Neural cell (in vitro differentiated cells): Measurements from ENCODE around the gene RSRC1. TPM values are rescaled to one million over a fixed set of nuclear protein-coding genes. Genes with fewer than 3 reads are reported as not detected.

Experiments used
- H2AFZ ChIP-seq: fragments of 200-600, 300-800 bp; sonication (generic), shearing (Covaris generic); 2 replicates; pipeline ENCODE4 v1.6.0; 2014; ENCODE audit warnings: low read depth, mild to moderate bottlenecking, antibody characterized with exemption, low read length, moderate library complexity
- H3F3A ChIP-seq: fragments of 200-600 bp; shearing (Covaris generic); 2 replicates; pipeline ENCODE4 v1.6.1; 2016; ENCODE audit warnings: mild to moderate bottlenecking, moderate library complexity, mixed read lengths, antibody characterized with exemption, low read length; ENCODE audit not compliant: insufficient read depth, poor library complexity, severe bottlenecking
- H3K27ac ChIP-seq: fragments of 200-600, 300-800 bp; sonication (generic), shearing (Covaris generic); 2 replicates; pipeline ENCODE4 v1.5.1; 2014; ENCODE audit warnings: mild to moderate bottlenecking, low read length, moderate library complexity
- H3K27me3 ChIP-seq: fragments of 300-800, 200-600 bp; sonication (generic), shearing (Covaris generic); 2 replicates; pipeline ENCODE4 v1.6.0; 2014; ENCODE audit warnings: mild to moderate bottlenecking, low read depth, low read length, moderate library complexity; ENCODE audit not compliant: insufficient read depth
- H3K36me3 ChIP-seq: fragments of 300-800, 200-600 bp; sonication (generic), shearing (Covaris generic); 2 replicates; pipeline ENCODE4 v1.5.1; 2014; ENCODE audit warnings: mild to moderate bottlenecking, antibody characterized with exemption, low read length, moderate library complexity; ENCODE audit not compliant: insufficient read depth
- H3K4me2 ChIP-seq: fragments of 300-800, 200-600 bp; sonication (generic), shearing (Covaris generic); 2 replicates; pipeline ENCODE4 v1.6.0; 2014; ENCODE audit warnings: mild to moderate bottlenecking, low read length
- H3K4me3 ChIP-seq: fragments of 300-800, 200-600 bp; sonication (generic), shearing (Covaris generic); 2 replicates; pipeline ENCODE4 v1.5.1; 2014; ENCODE audit warnings: mild to moderate bottlenecking, low read length, moderate library complexity
- H3K79me2 ChIP-seq: fragments of 200-600 bp; shearing (Covaris generic); replicated peaks from 2 replicates; pipeline ENCODE4 v1.6.0; 2014; ENCODE audit warnings: mild to moderate bottlenecking, low read length, moderate library complexity; ENCODE audit not compliant: insufficient read depth
- H3K9ac ChIP-seq: fragments of 300-800, 200-600 bp; sonication (generic), shearing (Covaris generic); 2 replicates; pipeline ENCODE4 v1.6.1; 2016; ENCODE audit warnings: mild to moderate bottlenecking, low read length, mixed read lengths
- H3K9me2 ChIP-seq: fragments of 200-600 bp; shearing (Covaris generic); 2 replicates; pipeline ENCODE4 v1.6.1; 2016; ENCODE audit warnings: mild to moderate bottlenecking, low read length, mixed read lengths; ENCODE audit not compliant: insufficient read depth
- H3K9me3 ChIP-seq: fragments of 200-600, 300-800 bp; sonication (generic), shearing (Covaris generic); 2 replicates; pipeline ENCODE4 v1.6.1; 2016; ENCODE audit warnings: mild to moderate bottlenecking, mixed run types, low read length, moderate library complexity, mixed read lengths
- H4K20me1 ChIP-seq: fragments of 200-600 bp; shearing (Covaris generic); 2 replicates; pipeline ENCODE4 v1.6.1; 2016; ENCODE audit warnings: mild to moderate bottlenecking, mixed run types; ENCODE audit not compliant: insufficient read depth
- CTCF ChIP-seq: fragments of 450-650 bp; IDR thresholded peaks from 2 replicates; pipeline ENCODE4 v1.5.1; 2014; ENCODE audit warnings: antibody characterized with exemption, mild to moderate bottlenecking, moderate library complexity; ENCODE audit not compliant: poor library complexity, severe bottlenecking
- EP300 ChIP-seq: fragments of 450-650 bp; conservative IDR thresholded peaks from 2 replicates; pipeline ENCODE4 v1.6.1; 2014; ENCODE audit warnings: antibody characterized with exemption, mild to moderate bottlenecking, moderate library complexity; ENCODE audit not compliant: poor library complexity, severe bottlenecking
- EZH2 ChIP-seq: fragments of 200-600, 300-800 bp; shearing (Covaris generic), sonication (generic); IDR thresholded peaks from 2 replicates; pipeline ENCODE4 v1.6.1; 2014; ENCODE audit warnings: antibody characterized with exemption, low read length, borderline replicate concordance, mild to moderate bottlenecking; ENCODE audit not compliant: insufficient read depth, poor library complexity, severe bottlenecking
- MXI1 ChIP-seq: fragments of 450-650 bp; conservative IDR thresholded peaks from 2 replicates; pipeline ENCODE4 v1.6.1; 2014; ENCODE audit warnings: antibody characterized with exemption, mild to moderate bottlenecking; ENCODE audit not compliant: poor library complexity, severe bottlenecking
- POLR2AphosphoS5 ChIP-seq: IDR thresholded peaks from 2 replicates; pipeline ENCODE4 v1.6.1; 2012
- RAD21 ChIP-seq: fragments of 450-650 bp; conservative IDR thresholded peaks from 2 replicates; pipeline ENCODE4 v1.6.1; 2014; ENCODE audit warnings: antibody characterized with exemption, mild to moderate bottlenecking, moderate library complexity
- SMC3 ChIP-seq: fragments of 450-650 bp; conservative IDR thresholded peaks from 2 replicates; pipeline ENCODE4 v1.6.1; 2014; ENCODE audit warnings: antibody characterized with exemption, mild to moderate bottlenecking, moderate library complexity; ENCODE audit not compliant: poor library complexity
- TAF1 ChIP-seq: IDR thresholded peaks from 2 replicates; pipeline ENCODE4 v1.6.1; 2012; ENCODE audit warnings: low read depth
- polyA plus RNA-seq: library from polyadenylated mRNA; depleted of rRNA; stranded (reverse); fragments of >200 nt; gene quantifications from 2 replicates; pipeline ENCODE4 v1.2.3, GENCODE V29; 2014
- TF ChIP-seq, protein P1 (sequence below): IDR thresholded peaks from 2 replicates; pipeline ENCODE4 v1.6.1; 2012; ENCODE audit warnings: borderline replicate concordance

Gene RSRC1
- polyA plus RNA-seq, 1 donor from 2014 or later: 28.1 TPM

DNA sequence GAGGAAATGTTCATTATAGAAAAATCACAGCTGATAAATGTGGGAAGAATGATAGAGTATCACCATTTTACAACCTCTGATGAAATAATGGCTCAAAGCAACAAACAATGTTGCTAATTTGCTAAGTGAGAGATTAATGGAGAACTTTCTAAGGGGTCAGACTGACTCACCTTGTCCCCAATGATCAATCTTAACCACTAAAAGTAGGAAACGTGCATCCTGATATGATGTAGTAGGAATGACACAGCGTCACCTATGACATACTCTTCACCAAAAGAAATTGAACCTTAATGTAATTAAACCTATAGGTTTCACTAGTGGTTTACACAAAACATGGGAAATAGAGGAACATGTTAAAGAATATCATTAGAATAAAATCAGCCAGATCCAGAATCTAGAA lies 426.0 kb downstream of the RSRC1 start:
- no peaks in the 10 kb centered on the region for H3F3A ChIP-seq
- no peak overlapping the region for H3K9ac ChIP-seq
- H2AFZ ChIP-seq: no peak overlapping the region
- no peak overlapping the region for H3K4me3 ChIP-seq
- TF ChIP-seq MXI1 (no peak), RAD21 (no peak), SMC3 (no peak), CTCF (no peak), POLR2AphosphoS5 (no peak), EP300 (no peak), EZH2 (no peak), TAF1 (no peak)
- TF ChIP-seq, protein P1, sequence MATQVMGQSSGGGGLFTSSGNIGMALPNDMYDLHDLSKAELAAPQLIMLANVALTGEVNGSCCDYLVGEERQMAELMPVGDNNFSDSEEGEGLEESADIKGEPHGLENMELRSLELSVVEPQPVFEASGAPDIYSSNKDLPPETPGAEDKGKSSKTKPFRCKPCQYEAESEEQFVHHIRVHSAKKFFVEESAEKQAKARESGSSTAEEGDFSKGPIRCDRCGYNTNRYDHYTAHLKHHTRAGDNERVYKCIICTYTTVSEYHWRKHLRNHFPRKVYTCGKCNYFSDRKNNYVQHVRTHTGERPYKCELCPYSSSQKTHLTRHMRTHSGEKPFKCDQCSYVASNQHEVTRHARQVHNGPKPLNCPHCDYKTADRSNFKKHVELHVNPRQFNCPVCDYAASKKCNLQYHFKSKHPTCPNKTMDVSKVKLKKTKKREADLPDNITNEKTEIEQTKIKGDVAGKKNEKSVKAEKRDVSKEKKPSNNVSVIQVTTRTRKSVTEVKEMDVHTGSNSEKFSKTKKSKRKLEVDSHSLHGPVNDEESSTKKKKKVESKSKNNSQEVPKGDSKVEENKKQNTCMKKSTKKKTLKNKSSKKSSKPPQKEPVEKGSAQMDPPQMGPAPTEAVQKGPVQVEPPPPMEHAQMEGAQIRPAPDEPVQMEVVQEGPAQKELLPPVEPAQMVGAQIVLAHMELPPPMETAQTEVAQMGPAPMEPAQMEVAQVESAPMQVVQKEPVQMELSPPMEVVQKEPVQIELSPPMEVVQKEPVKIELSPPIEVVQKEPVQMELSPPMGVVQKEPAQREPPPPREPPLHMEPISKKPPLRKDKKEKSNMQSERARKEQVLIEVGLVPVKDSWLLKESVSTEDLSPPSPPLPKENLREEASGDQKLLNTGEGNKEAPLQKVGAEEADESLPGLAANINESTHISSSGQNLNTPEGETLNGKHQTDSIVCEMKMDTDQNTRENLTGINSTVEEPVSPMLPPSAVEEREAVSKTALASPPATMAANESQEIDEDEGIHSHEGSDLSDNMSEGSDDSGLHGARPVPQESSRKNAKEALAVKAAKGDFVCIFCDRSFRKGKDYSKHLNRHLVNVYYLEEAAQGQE: no peak
- no peak overlapping the region for H3K4me2 ChIP-seq
- H3K79me2 ChIP-seq: no peaks in the 10 kb centered on the region
- H3K27me3 ChIP-seq: no peaks in the 10 kb centered on the region
- no peak overlapping the region for H3K27ac ChIP-seq
- no peaks in the 10 kb centered on the region for H3K9me2 ChIP-seq
- H4K20me1 ChIP-seq: no peaks in the 10 kb centered on the region
- H3K9me3 ChIP-seq: no peaks in the 10 kb centered on the region
- no peaks in the 10 kb centered on the region for H3K36me3 ChIP-seq

DNA sequence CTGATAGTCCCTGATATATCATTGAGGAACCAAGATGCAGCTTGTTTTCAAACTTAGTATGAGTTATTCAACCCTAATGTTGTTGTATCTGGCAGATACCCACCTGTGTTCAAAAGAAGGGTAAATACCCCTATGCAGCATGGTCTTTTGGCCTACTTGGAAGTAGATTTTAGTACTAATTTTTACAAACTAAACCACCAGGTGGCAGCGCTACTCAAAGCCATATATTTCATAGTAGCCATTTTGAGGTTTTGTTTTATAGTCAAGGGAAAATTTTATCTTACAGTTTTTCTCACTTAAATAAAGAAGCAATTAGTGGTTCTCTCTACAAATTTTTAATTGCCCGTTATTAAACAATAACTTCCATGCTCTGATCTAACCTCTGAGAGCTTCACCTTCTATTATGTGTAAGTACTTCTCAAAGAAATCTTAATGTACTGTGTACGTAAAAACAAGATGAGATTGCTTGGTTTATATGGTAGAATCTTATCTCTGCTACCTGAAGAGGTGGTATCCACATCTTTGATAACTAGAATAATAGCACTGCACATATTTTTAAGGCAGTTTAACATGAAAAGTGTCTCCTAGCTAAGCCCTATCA lies 429.6 kb downstream of the RSRC1 start:
- Histone ChIP-seq H3K79me2 (no peaks in the 10 kb centered on the region), H3K4me2 (no peak overlapping the region), H3K27ac (no peak overlapping the region), H3K9ac (no peak overlapping the region), H4K20me1 (no peaks in the 10 kb centered on the region), H3K9me3 (no peaks in the 10 kb centered on the region), H3F3A (no peaks in the 10 kb centered on the region), H3K27me3 (no peaks in the 10 kb centered on the region), H2AFZ (peak overlapping the region; percentile 28), H3K36me3 (no peaks in the 10 kb centered on the region), H3K4me3 (no peak overlapping the region), H3K9me2 (no peaks in the 10 kb centered on the region)
- TF ChIP-seq RAD21 (peak; percentile 59), SMC3 (peak; percentile 69), MXI1 (no peak), EZH2 (no peak), CTCF (peak; percentile 68), EP300 (no peak), POLR2AphosphoS5 (no peak), TAF1 (no peak)
- TF ChIP-seq, protein P1: no peak
